Prostate gland (tissue), 2 donors: ENCODE results near the gene GALNT6. TPM values are rescaled to one million over a fixed set of nuclear protein-coding genes. Genes with fewer than 3 reads are reported as not detected.

ENCODE experiments used
- DNase-seq: peaks from one replicate; pipeline ENCODE4 v3.0.0-alpha.2; 2019; ENCODE audit warnings: low spot score
- H3K27ac ChIP-seq, 2 donors: fragments of 200-600 bp; sonication (generic); 2 replicates each; pipeline ENCODE4 v1.5.1; 2017 to 2019
- H3K27me3 ChIP-seq: fragments of 200-600 bp; sonication (generic); replicated peaks from 2 replicates; pipeline ENCODE4 v1.5.1; 2019; ENCODE audit not compliant: insufficient read depth
- H3K36me3 ChIP-seq, 2 donors: fragments of 200-600 bp; sonication (generic); 1 replicate in 1 of 2; 2 replicates in 1 of 2; pipeline versions ENCODE4 v1.5.1 to v1.8.1; 2017 to 2019
- H3K4me1 ChIP-seq: fragments of 200-600 bp; sonication (generic); replicated peaks from 2 replicates; pipeline ENCODE4 v1.5.1; 2019
- H3K4me3 ChIP-seq, 2 donors: fragments of 200-600 bp; sonication (generic); 2 replicates each; pipeline ENCODE4 v1.5.1; 2017 to 2019
- H3K9me3 ChIP-seq: fragments of 200-600 bp; sonication (generic); 2 replicates; pipeline ENCODE4 v1.5.1; 2017
- POLR2A ChIP-seq: fragments of 450-650 bp; IDR thresholded peaks from one replicate; pipeline ENCODE4 v1.6.1; 2016; ENCODE audit warnings: antibody characterized with exemption, mild to moderate bottlenecking
- POLR2AphosphoS5 ChIP-seq: sonication (generic); formaldehyde crosslinking; IDR thresholded peaks from one replicate; pipeline ENCODE4 v1.6.1; 2017; ENCODE audit warnings: antibody characterized with exemption
- WGBS: methylation state at CpG from one replicate; pipeline ENCODE4 v1.1.5; 2018; 5-methylcytosine and 5-hydroxymethylcytosine counted together
- intact Hi-C: fragments of 100-400 bp; cut with DNase I; formaldehyde crosslinking; loops from one replicate; pipeline ENCODE4 v1.14.2; 2022
- total RNA-seq, 2 donors: library from RNA; depleted of rRNA; stranded (reverse); fragments of >200 nt; gene quantifications; one replicate each; pipeline ENCODE4 v1.1.0, GENCODE V29; 2016
- TF ChIP-seq, protein P1 (sequence below), 4 experiments: fragments of 200-600 bp in 2 of 4; fragments of 450-650 bp in 2 of 4; sonication (generic) in 2 of 4; IDR thresholded peaks; 1 replicate in 3 of 4; 2 replicates in 1 of 4; pipeline ENCODE4 v1.5.1; 2016 to 2019; ENCODE audit warnings: antibody characterized with exemption in 4 of 4, mild to moderate bottlenecking in 2 of 4, moderate library complexity in 2 of 4

GALNT6 gene
- total RNA-seq, 2 donors from 2014 or later = 1.1 to 4.6 TPM

- Histone ChIP-seq H3K36me3 (no peaks in the 10 kb centered on the region), H3K27me3 (no peaks in the 10 kb centered on the region), H3K4me1 (no peaks in the 10 kb centered on the region), H3K4me3 (no peak overlapping the region), H3K27ac (no peak overlapping the region), H3K9me3 (no peaks in the 10 kb centered on the region)
- TF ChIP-seq POLR2AphosphoS5 = no peak
- TF ChIP-seq POLR2A = no peak
- TF ChIP-seq, protein P1, sequence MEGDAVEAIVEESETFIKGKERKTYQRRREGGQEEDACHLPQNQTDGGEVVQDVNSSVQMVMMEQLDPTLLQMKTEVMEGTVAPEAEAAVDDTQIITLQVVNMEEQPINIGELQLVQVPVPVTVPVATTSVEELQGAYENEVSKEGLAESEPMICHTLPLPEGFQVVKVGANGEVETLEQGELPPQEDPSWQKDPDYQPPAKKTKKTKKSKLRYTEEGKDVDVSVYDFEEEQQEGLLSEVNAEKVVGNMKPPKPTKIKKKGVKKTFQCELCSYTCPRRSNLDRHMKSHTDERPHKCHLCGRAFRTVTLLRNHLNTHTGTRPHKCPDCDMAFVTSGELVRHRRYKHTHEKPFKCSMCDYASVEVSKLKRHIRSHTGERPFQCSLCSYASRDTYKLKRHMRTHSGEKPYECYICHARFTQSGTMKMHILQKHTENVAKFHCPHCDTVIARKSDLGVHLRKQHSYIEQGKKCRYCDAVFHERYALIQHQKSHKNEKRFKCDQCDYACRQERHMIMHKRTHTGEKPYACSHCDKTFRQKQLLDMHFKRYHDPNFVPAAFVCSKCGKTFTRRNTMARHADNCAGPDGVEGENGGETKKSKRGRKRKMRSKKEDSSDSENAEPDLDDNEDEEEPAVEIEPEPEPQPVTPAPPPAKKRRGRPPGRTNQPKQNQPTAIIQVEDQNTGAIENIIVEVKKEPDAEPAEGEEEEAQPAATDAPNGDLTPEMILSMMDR (IDR thresholded peaks at IDR 0.05) = no peak
- DNase-seq = no peak
- intact Hi-C loops = no loop called here
- WGBS = 74% methylated on average over 3 of the region's 3 CpGs
Observed at GRCh38 chr12:51406290-51406689, 15.1 kb upstream of the GALNT6 start.

GRCh38 chr12:51405801-51406207 is 14.6 kb upstream of the GALNT6 start:
- intact Hi-C loops = no loop called here
- TF ChIP-seq POLR2AphosphoS5 = no peak
- TF ChIP-seq POLR2A = no peak
- TF ChIP-seq, protein P1 (IDR thresholded peaks at IDR 0.05) = no peak
- H3K4me3 ChIP-seq = no peak overlapping the region
- WGBS = 91% methylated on average over 3 of the region's 3 CpGs
- H3K4me1 ChIP-seq = no peaks in the 10 kb centered on the region
- no peaks in the 10 kb centered on the region for H3K36me3 ChIP-seq
- no peaks in the 10 kb centered on the region for H3K9me3 ChIP-seq
- no peaks in the 10 kb centered on the region for H3K27me3 ChIP-seq
- H3K27ac ChIP-seq = no peak overlapping the region
- DNase-seq = no peak

DNA sequence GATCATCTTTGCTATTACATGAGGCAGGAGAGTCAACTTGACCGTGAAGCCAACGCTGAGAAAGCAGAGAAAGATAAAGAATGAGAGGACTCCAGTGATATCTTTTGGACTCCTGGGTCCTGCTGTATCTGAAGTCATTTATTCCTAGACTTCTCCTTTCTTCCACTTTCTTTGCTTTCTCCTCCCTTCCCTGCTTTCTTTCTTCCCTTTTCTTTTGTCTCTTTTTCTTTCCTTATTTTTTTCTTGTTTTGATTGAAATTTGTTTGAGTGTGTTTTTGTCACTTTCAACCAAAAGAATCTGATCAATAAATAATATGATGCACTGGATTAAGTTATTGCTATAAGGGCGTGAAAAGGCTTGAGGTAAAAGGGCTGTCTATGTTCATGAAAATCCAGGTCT is 13.4 kb upstream of the GALNT6 start:
- intact Hi-C loops = no loop called here

GRCh38 chr12:51403681-51404136 is 12.5 kb upstream of the GALNT6 start:
- no peaks in the 10 kb centered on the region for H3K4me1 ChIP-seq
- H3K9me3 ChIP-seq = no peaks in the 10 kb centered on the region
- no peaks in the 10 kb centered on the region for H3K36me3 ChIP-seq
- no peaks in the 10 kb centered on the region for H3K27me3 ChIP-seq
- H3K4me3 ChIP-seq = no peak overlapping the region
- intact Hi-C loops = no loop called here
- no peak for TF ChIP-seq POLR2A
- no peak for TF ChIP-seq POLR2AphosphoS5
- TF ChIP-seq, protein P1 (IDR thresholded peaks at IDR 0.05) = no peak
- DNase-seq = no peak
- no peak overlapping the region for H3K27ac ChIP-seq
- WGBS = 93% methylated on average over 4 of the region's 4 CpGs

More for the DNA sequence above, 13.4 kb upstream of the GALNT6 start:
- no peaks in the 10 kb centered on the region for H3K9me3 ChIP-seq
- no peaks in the 10 kb centered on the region for H3K36me3 ChIP-seq
- no peak for DNase-seq
- no peak overlapping the region for H3K27ac ChIP-seq
- no peaks in the 10 kb centered on the region for H3K27me3 ChIP-seq
- no peak for TF ChIP-seq POLR2A
- TF ChIP-seq, protein P1 (IDR thresholded peaks at IDR 0.05) = no peak
- no peaks in the 10 kb centered on the region for H3K4me1 ChIP-seq
- WGBS = 98% methylated on average over 3 of the region's 3 CpGs
- no peak overlapping the region for H3K4me3 ChIP-seq

DNA sequence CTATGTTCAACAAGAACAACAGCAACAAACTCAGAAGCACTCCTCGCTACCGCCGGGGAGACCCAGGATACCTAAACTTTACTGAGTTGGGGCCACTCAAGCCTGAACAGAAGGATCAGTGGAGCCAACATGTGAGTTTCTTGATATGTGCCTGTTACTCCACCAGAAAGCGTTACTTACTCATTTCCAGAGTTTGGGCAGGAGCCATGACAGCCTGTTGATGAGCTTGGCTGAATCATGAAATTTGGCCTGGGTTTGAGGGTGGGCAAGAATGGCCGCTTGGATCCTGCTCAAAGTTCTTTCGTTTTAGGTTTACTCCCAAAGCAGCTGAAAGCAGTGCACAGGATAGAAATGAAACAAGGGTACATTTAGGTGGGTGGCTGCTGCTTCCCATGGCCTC is 12.0 kb upstream of the GALNT6 start:
- no peaks in the 10 kb centered on the region for H3K9me3 ChIP-seq
- no peaks in the 10 kb centered on the region for H3K4me1 ChIP-seq
- WGBS = 85% methylated on average over 6 of the region's 6 CpGs
- H3K36me3 ChIP-seq = no peaks in the 10 kb centered on the region
- H3K27ac ChIP-seq = no peak overlapping the region
- no peak overlapping the region for H3K4me3 ChIP-seq
- DNase-seq = no peak
- no peak for TF ChIP-seq POLR2A
- TF ChIP-seq POLR2AphosphoS5 = no peak
- TF ChIP-seq, protein P1 (IDR thresholded peaks at IDR 0.05) = no peak
- no peaks in the 10 kb centered on the region for H3K27me3 ChIP-seq
- intact Hi-C loops = no loop called here
